ENCODE measurements around the gene GRIK4. TPM values are rescaled to one million over a fixed set of nuclear protein-coding genes. Genes with fewer than 3 reads are reported as not detected.

Gene GRIK4
- total and polyA plus RNA-seq, 9 of the 15 experiments (the other 6 are each of a cell fraction or from before 2014, with no cell fraction given) = not detected

DNA sequence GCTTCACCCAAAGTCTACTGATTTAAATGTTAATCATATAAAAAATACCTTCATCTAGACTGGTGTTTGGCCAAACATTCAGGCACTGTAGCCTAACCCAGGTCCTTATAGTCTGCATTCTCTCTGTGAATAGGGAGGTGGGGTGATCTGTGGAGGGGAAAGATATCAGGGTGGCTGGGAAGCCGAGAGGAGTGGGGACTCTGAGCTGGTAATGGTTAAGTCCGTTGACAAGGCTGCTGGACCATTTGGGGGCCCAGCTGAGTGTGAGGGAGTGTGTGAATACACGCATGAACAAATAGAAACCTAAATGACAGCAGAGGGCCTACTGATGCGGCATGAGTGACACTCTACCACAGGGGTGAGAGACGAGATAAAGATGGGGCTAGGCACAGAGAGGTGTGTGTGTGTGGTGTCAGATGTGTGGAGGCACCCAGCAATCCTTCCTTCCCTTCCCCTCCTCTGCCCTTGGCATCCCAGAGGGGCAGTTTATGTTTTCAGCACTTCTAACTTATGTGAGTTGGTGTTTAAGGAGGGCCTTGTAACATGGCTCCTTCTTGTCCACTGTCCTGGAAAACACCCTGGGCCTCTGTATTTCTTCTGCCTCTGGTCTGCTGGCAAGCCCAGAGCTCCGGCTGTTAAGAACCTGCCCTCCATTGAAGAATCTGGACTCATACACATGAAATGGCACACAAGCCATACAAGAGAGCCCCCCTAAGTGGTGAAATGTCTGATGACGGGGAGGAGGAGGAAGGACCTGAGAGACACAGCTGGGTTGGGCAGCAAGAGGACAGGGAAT, 263.2 kb downstream of the GRIK4 start:
- no TSS peak for BruUV-seq (replicated peaks)
- Histone ChIP-seq H4K20me1 (replicated peaks; ENCODE audit: control insufficient read depth, insufficient read depth, low read length) (no peaks in the 10 kb centered on the region), H3K27ac (ENCODE audit: extremely low read depth, low read depth, low read length) (no peak overlapping the region), H3K9me1 (ENCODE audit: control insufficient read depth, insufficient read depth, low read length) (no peaks in the 10 kb centered on the region), H3K36me3 (ENCODE audit: control insufficient read depth, insufficient read depth, low read length) (no peaks in the 10 kb centered on the region), H3K27me3 (ENCODE audit: control insufficient read depth in 2 of 2, insufficient read depth in 2 of 2, low read length in 2 of 2) (peaks cover 6 to 41% of the 10 kb centered on the region in 2 experiments; a peak in 4 of 5 replicates), H3K9ac (ENCODE audit: insufficient read depth in 1 of 2, low read depth in 2 of 2, low read length in 2 of 2) (no peak overlapping the region), H3K4me1 (replicated peaks in 1 of 2; ENCODE audit: control insufficient read depth in 2 of 2, insufficient read depth in 2 of 2, low read length in 2 of 2) (peaks cover 0 to 3% of the 10 kb centered on the region in 2 experiments; a peak in 2 of 5 replicates), H3K4me2 (ENCODE audit: insufficient read depth, low read length) (no peak overlapping the region), H2AFZ (ENCODE audit: low read depth, low read length) (no peak overlapping the region), H3K4me3 (no peak overlapping the region), H3K79me2 (ENCODE audit: control insufficient read depth, insufficient read depth, low read length) (no peaks in the 10 kb centered on the region), H3K9me3 (replicated peaks; ENCODE audit: control insufficient read depth, insufficient read depth, low read depth, low read length) (no peaks in the 10 kb centered on the region)
- WGBS (ENCODE audit: insufficient coverage, low coverage, missing lambda C conversion rate) = 0% methylated on average over 7 of the region's 7 CpGs
- no peak for FAIRE-seq
- ChIA-PET CTCF (ENCODE audit: low intra/inter-chr PET ratio) (no interaction called here), POLR2A (interaction anchor here (0.6 to 0.7 kb wide), 2 partner anchors 97 to 850 kb away, joined by 3 to 4 read pairs; no protein-coding TSS in a partner anchor)
- in situ Hi-C loops (cut with MboI) (no loop called here), intact Hi-C loops (cut with micrococcal nuclease) (no loop called here)
- TF ChIP-seq PHF8 (IDR thresholded peaks at IDR 0.05; ENCODE audit: borderline replicate concordance, low read length) = no peak
- TF ChIP-seq, protein P1, sequence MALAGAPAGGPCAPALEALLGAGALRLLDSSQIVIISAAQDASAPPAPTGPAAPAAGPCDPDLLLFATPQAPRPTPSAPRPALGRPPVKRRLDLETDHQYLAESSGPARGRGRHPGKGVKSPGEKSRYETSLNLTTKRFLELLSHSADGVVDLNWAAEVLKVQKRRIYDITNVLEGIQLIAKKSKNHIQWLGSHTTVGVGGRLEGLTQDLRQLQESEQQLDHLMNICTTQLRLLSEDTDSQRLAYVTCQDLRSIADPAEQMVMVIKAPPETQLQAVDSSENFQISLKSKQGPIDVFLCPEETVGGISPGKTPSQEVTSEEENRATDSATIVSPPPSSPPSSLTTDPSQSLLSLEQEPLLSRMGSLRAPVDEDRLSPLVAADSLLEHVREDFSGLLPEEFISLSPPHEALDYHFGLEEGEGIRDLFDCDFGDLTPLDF (CRISPR knock-in tag; IDR thresholded peaks at IDR 0.05) = no peak
- no peak for TF ChIP-seq ELF1 (tag; IDR thresholded peaks at IDR 0.05)
- no peak for DNase-seq (ENCODE audit: extremely low read depth in 1 of 4, low spot score in 3 of 4)
- no peak for ATAC-seq

Data from K562 (cell line).